ENCODE data around the gene LYPD6.
"Not testable (repeated sequence)": the region's sequence is repeated elsewhere in the genome, so short reads cannot be mapped to it uniquely, and the experiment has no call there.

Gene LYPD6

DNA sequence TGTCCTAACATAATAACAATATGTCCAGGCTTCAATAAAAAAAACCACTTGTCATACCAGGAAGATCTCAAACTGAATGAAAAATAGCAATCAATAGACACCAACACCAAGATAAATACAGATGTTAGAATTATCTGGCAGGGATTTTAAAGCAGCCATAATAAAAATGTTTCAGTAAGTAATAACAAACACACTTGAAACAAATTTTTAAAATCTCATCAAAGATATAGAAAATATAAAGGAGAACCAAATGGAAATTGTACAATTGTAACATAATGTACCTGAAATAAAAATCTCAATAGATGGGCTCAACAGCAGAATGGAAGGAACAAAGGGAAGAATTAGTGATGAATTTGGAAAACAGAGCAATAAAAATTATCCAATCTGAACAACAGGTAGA, 128.1 kb downstream of the LYPD6 start:
- no peak for DNase-seq

DNA sequence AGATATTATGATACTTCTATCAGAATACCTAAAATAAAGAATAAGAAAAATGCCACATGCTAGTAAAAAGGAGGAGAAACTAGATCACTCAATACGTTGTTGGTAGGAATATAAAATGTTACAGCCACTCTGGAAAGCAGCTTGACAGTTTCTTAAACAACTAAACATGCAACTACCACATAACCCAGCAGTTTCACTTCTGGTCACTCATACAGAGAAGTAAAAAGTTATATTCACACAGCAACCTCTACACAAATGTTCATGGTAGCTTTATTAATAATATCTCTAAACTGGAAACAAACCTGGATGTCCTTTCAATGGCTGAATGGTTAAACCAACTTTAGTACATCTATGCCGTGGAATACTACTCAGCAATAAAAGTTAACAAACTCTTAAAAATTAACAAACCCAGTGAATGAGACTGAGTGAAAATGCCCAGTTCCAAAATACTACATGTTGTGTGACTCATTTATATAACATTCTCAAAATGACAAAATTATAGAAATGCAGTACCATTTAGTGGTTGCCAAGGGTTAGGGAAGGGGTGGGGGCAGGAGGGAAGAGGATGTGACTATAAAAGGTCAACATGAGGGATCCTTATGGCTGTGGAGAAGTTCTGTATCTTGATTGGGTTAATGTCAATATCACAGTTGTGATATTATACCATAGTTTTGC, 133.1 kb downstream of the LYPD6 start:
- no peak for DNase-seq

DNA sequence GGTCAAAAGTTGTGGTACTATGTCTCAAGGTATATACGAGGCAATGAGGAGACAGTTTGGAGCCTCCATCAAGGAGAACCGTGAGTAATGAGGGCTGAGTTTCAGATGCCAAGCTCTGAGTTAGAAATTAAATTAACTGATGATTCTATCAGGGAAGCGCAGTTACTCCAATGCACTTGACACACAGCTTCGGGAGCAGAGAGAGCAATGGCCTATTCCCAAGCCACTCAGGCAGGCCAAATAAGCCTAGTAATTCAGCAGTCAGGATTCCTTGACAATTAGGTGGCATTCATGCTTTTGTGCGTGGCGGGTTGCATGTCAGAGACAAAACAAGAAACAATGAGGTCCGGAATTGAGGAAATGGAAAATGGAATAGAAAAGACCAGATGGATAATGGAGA, 134.0 kb downstream of the LYPD6 start:
- DNase-seq, result no peak

DNA sequence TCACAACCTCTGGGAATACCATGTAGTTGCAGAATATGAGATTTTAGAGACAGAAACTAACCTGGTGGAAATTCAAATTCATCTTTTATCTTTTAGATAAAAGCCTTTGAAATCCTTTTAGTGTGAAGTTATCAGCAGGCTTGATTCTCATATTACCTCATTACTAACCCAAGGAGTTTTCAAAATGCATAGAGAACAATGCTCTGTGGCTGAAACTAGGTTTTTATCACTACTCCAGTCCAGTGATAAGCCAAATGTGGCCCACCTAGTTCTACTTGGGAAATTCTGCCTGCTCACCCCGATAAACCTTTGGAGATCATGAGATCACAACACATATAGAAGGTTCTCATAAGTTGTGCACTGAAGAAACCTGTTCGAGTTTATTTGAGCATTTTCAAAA, 135.5 kb downstream of the LYPD6 start:
- no peak for DNase-seq

DNA sequence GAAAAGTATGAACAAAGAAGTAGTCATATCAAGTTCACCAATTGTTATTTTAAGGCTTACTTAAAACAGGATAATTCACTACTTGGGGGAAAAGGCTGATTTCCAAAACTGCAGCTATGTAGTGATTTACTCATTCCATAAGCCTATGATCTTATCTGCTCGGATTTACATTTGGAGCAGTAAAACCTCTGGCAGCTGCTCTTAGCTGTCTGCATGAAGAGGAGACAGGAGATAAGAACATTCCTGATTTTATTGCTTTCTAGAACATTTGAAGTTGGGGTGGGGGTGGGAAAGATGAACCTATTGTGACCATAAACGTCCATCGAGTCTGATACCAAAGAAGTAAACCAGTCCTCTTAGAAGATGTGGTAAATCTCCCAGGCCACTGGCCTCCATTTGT, 136.2 kb downstream of the LYPD6 start:
- DNase-seq, result no peak

DNA sequence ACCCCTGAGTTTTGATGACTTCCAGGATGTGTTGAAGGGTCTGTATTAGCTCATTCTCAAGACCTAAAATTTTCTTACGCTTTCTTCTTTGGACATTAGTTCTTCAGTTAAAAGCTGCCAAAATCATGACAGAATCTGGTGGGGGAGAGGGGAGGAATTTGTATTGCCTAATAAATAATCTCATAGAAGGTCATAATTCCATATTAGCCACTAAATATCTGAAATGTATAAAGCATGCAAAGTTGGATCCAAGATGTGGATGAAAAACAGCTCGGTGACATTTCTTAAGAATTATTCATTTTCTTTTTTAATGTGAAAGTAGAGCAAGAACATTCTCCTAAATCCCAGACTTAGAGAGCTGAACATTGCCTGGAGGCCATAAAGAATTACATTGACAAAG, 137.0 kb downstream of the LYPD6 start:
- no peak for DNase-seq

DNA sequence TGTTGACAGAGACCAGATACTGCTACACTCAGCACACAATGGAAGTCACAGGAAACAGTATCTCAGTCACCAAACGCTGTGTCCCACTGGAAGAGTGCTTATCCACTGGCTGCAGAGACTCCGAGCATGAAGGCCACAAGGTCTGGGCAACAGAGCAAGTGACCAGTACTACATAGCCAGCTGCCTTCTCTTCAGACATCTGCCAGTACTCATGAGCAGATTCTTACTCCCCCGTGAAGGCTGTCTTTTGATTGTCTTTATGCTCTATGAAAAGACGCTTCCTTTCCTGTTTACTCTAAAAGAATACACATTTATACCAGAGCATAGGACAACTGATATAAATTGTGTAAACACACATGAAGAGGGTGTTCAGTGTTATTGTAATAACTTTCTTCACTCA, 138.2 kb downstream of the LYPD6 start:
- DNase-seq, result no peak

DNA sequence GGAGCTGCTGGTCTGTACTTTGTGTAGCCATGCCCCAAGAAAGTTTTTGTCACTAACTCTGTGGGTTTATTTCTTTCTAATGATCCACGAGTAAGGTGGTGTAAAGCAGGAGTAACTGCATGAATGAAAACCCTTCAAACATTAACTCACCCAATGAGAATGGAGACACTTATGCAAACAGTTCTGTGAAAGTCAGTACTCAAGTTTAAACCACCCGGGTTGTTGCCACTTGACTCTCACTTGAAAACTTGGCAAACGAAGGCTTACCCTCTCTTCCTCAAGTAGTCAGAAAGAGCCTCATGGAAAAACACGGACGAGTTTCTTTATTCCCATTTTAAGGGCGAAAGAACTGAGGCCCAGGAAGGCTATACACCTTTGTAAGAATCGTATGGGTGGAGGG, 139.7 kb downstream of the LYPD6 start:
- no peak for DNase-seq

DNA sequence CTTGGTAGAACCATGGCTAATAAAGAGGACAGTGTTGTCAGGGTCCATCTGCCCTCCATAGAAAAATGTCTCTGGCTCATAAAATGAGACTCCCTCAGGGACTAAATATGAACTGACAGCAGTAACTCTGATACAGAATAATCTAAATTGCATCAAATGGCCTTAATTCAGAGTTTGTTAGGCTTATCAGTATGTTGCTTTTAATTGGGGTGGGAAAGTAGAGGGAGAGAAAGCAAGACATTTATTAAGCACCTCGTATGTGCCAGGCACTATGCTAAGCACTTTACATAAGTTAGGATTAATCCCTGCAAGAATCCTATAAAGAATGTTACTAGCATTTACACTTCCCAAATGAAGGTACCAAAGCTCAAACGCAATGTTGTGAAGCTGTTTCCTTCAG, 142.0 kb downstream of the LYPD6 start:
- DNase-seq, result no peak

DNA sequence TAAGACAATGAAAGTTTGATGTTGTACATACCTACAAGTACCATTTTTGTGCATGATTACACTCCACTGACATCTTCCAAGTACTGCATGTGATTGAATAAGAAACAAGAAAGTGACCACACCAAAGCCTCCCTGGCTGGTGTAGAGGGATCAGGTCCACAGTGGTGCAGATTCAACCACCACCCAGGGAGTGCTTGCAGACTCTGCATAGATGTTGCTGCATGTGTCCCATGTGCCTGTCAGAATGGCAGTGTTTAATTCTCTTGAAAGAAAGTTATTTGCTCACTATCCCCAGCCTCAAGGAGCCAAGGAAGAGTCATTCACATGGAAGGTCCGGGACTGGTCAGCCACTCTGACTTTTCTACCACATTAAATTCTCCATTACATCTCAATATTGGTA, 142.7 kb downstream of the LYPD6 start:
- no peak for DNase-seq

DNA sequence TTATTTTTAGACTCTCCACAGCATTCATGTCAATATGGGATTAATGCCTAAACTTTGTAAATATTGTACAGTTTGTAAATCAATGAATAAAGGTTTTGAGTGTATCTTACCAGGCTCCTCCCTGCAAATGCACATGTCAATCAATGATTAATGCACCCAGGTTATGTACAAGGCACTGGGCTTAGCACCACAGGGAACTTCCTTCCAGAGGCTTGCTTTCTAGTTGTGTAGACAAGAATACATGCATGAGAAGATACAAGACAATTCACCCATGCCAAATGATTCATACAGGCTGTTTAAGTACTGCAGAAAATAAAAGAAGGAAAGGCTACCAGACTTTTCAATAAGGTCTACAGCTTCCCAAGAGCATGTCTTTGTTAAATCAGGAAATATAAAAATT, 143.1 kb downstream of the LYPD6 start:
- DNase-seq, result no peak

DNA sequence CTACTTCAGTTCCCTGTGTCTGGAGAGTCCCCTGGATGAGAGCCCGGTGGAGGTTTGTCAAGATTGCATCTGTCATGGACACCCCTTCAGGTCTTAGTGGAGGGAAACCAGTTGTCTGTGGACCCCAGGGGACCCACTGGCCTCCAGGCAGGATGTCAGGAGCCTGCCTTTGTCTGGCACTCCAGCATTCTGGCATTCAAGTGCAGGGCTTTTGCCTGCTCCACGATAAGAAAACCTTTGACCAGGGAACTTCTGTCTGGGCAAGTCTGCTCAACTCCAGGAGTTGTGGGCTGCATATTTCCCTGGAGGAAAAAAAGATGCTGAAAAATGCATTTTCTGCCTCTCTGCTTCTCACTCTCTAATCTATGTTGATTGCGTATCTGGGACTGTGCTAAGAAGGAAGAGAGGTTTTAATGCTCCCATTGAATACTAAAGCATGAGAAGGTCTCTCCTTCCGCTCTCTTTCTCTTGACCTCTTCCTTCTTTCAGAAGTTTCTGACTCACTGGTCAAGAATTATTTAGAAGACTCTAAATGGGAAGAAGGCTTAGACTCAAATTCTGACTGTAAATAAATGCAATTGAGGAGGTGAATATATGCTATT, 152.7 kb downstream of the LYPD6 start:
- DNase-seq, result no peak

DNA sequence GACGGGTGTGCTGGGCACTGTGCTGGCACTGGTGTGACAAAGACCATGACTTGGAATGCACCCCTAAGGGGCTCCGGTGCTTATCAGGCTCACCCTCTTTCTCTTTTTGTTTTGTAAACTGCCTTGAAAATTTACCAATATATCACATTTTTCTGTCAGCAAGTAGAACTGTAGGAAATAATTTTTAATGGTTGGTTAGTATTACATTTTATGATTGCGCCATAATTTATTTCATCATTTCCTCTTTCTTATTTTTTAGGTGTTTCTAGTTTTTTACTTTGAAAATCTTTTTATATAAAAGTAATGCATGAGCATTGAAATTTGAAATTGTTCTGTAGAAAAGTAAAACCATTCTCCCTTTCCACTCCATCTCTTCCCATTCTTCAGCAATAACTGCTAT, 156.3 kb downstream of the LYPD6 start:
- DNase-seq, result no peak

DNA sequence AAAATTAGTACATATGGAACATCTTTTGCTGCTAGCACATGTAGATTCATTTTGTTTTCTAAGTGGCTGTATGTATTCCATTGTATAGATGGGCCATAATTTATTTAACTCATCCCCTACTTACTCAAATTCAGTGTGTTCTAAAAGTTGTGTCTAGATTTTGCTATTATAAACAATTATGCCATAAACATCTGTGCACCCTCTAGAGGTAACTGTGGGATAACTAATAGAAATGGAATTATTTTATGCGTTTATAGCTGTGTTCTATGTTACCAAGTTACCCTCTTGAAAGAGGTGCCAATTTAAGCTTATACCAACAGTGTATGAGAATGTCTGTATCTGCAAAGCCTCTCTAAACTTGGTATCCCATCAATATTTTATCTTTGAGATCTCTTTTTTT, 156.8 kb downstream of the LYPD6 start:
- DNase-seq, result no peak

DNA sequence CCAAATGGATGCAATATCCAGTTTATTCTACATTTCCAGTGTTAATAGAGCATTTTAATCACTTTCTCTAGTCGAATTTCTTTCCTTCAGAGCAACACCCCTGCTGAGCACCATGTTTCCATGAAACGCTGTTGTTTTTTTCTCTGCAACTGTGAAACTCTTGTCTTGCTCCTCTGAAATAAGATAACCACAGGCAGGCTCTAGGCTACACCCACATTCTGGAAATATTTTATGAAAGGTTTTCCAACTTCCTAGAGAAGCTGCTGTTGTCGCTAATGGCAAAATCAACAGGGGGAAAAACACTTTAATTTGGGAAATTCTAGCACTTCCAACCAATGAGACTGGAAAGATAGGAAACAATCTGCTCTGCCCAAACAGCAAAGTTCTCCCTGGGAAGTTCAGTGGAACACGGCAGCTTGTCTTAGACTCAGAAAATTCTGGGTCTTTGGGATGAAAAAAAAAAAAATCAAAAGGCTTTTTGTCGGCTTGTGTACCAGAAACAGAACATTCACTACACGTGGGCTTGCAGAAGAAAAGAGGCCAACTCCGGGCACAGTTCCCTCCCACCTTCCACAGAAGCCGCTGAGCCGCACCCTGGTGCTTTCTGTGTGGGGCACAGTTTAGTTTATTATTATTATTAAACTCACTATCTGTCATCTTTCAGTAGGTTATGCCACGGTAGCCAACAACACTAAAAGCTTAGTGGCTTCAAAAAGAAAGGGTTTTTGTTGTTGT, 158.5 kb downstream of the LYPD6 start:
- no peak for DNase-seq

DNA sequence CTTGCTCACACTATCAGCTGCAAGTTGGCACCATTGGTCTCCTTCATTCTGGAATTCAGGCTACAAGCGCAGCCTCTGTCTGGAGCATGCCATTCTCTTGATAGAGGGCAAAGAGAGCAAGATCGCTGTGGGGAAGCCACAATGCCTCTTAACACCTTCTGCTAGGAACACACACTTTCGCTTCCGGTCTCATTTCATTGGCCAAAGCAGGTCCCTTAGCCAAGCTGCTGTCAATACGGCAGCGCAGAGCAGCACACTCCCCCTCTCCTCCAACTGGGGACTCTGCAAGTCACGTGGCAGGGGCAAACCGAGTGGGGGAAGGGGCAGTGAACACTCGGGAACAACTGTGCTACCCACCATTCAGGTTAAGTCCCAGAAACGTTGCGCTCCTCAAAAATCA, 159.1 kb downstream of the LYPD6 start:
- no peak for DNase-seq

DNA sequence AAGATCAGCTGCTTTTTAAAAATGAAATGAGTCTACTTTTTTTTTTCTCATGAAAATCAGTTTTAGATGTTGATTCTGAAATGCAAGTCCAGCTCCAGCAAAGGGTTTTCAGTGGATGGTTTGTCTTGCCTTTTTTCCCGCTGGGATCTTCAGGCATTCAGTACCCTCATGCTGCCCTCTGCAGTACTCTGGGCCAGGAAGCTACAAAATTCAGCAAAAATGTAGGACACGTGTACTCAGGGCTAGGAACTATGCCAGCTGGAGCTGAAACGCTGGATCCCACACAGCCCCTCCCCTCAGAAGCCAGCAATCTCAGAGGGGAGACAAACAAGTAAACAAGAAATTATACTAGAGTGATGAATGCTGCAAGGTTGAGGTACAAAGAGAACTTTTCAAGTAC, 159.9 kb downstream of the LYPD6 start:
- no peak for DNase-seq

DNA sequence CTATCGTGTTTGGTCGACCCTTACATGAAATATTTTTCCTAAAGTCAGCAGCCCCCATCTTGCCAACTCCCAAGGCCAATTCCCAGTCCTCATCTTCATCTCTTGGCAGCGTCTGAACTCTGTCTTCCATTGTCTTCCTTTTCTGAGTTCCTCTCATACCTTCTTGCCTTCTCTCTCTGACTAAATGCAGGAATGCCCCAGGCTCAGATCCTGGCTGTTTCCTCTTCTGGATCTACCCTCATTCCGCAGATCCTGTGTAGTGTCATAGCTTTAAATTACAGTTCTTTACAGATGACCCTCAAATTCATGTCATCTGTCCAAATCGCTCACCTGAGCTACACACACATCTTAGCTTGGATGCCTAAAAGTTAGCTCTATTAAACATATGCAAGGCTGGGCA, 162.5 kb downstream of the LYPD6 start:
- no peak for DNase-seq

DNA sequence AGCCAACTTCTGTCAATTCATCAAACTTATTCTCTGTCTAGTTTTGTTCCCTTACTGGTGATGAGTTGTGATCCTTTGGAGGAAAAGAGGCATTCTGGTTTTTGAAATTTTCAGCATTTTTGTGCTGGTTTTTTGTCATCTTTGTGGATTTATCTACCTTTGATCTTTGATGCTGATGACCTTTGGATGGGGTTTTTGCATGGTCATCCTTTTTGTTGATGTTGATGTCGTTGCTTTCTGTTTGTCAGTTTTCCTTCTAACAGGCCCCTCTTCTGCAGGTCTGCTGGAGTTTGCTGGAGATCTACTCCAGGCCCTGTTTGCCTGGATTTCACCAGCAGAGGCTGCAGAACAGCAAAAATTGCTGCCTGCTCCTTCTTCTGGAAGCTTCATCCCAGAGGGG, 168.8 kb downstream of the LYPD6 start:
- not testable (repeated sequence) for DNase-seq

DNA sequence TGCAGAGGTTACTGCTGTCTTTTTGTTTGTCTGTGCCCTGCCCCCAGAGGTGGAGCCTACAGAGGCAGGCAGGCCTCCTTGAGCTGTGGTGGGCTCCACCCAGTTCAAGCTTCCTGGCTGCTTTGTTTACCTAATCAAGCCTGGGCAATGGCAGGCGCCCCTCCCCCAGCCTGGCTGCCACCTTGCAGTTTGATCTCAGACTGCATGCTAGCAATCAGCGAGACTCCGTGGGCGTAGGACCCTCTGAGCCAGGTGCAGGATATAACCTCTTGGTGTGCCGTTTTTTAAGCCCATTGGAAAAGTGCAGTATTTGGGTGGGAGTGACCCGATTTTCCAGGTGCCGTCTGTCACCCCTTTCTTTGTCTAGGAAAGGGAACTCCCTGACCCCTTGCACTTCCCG, 176.4 kb downstream of the LYPD6 start:
- not testable (repeated sequence) for DNase-seq

DNA sequence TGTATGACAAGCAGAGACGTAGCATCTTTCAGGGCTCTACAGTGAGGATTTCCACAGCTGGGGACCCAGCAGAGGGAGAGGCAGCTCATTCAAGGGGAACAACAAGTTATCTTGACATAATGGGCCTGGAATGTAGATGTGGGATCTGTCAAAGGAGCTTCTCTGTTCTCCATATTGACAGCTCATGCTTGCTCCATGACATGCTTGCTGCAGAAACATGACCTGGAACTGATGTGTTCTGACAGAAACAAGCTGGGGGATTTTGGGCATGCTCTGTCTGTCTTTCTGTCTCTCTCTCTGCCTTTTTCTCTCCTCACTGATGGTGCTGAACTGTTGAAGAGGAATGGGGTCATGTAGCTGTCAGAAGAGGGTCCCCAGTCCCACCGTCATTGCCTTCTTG, 177.6 kb downstream of the LYPD6 start:
- no peak for DNase-seq

DNA sequence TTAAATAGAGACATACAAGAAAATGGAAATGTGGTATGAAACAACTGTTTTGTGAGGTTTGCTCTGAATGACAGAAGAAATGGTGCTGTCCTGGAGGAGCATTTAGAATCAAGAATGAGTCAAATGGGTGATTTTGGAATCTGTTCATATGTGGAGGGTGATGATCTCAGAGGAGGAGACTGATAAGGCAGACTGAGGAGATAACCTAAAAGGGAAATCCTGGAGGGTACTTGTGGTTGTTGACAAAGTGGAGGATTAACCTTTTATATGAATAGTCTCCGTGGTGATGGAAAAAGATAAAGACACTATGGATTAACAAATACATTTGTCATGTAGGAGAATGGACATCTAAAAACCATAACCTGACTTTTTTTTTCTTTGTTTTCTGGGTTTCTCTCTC, 183.1 kb downstream of the LYPD6 start:
- DNase-seq, result no peak

Measured in activated CD4-positive, alpha-beta T cell treated with anti-CD3 and anti-CD28 coated beads, Interleukin-2, amount 50 U/mL, for 1 hour (primary cell).